Smooth muscle cell (in vitro differentiated cells): Measurements from ENCODE around the gene GALNT10. TPM values are rescaled to one million over a fixed set of nuclear protein-coding genes. Genes with fewer than 3 reads are reported as not detected.

Experiments used
- DNase-seq: peaks from one replicate; lab custom pipeline; 2025; ENCODE audit not compliant: unreplicated experiment; lab: John Stamatoyannopoulos, UW
- H2AFZ ChIP-seq: fragments of 200-600 bp; sonication (generic); 2 replicates; pipeline ENCODE4 v1.6.0; 2016; ENCODE audit warnings: antibody characterized with exemption, low read depth, mild to moderate bottlenecking
- H3F3A ChIP-seq: fragments of 200-600 bp; sonication (generic); 2 replicates; pipeline ENCODE4 v1.6.0; 2017; ENCODE audit warnings: antibody characterized with exemption, low read depth
- H3K27ac ChIP-seq: fragments of 200-600 bp; sonication (generic); 2 replicates; pipeline ENCODE4 v1.5.1; 2016; ENCODE audit warnings: low read depth, mild to moderate bottlenecking
- H3K27me3 ChIP-seq: fragments of 200-600 bp; sonication (generic); 2 replicates; pipeline ENCODE4 v1.6.1; 2016; ENCODE audit warnings: low read depth, mild to moderate bottlenecking
- H3K36me3 ChIP-seq: fragments of 200-600 bp; sonication (generic); 2 replicates; pipeline ENCODE4 v1.5.1; 2016; ENCODE audit warnings: low read depth
- H3K4me1 ChIP-seq: fragments of 200-600 bp; sonication (generic); 2 replicates; pipeline ENCODE4 v1.5.1; 2016; ENCODE audit warnings: low read depth
- H3K4me2 ChIP-seq: fragments of 200-600 bp; sonication (generic); 2 replicates; pipeline ENCODE4 v1.6.0; 2016; ENCODE audit warnings: mild to moderate bottlenecking
- H3K4me3 ChIP-seq: fragments of 200-600 bp; sonication (generic); 2 replicates; pipeline ENCODE4 v1.5.1; 2016; ENCODE audit warnings: mild to moderate bottlenecking
- H3K79me2 ChIP-seq: fragments of 200-600 bp; sonication (generic); 2 replicates; pipeline ENCODE4 v1.6.0; 2016; ENCODE audit warnings: low read depth, mild to moderate bottlenecking
- H3K9ac ChIP-seq: fragments of 200-600 bp; sonication (generic); 2 replicates; pipeline ENCODE4 v1.6.0; 2016; ENCODE audit warnings: low read depth
- H3K9me3 ChIP-seq: fragments of 200-600 bp; sonication (generic); replicated peaks from 2 replicates; pipeline ENCODE4 v1.5.1; 2016; ENCODE audit warnings: low read depth
- H4K20me1 ChIP-seq: fragments of 200-600 bp; sonication (generic); 2 replicates; pipeline ENCODE4 v1.6.0; 2016; ENCODE audit warnings: low read depth
- WGBS: methylation state at CpG from one replicate; pipeline ENCODE4 v1.1.7; 2016; ENCODE audit warnings: low lambda C conversion rate; 5-methylcytosine and 5-hydroxymethylcytosine counted together
- polyA plus RNA-seq: library from polyadenylated mRNA; unstranded; fragments of >200 nt; fragmentation: Nextera tagmentation; extraction: Ambion mirVana; gene quantifications from 2 replicates; pipeline ENCODE4 v1.2.1, GENCODE V29; 2016
- total RNA-seq: library from RNA; depleted of rRNA; stranded (reverse); fragments of >200 nt; gene quantifications from 2 replicates; pipeline ENCODE4 v1.2.3, GENCODE V29; 2014
- TF ChIP-seq, protein P1 (sequence below): fragments of 200-600 bp; sonication (generic); IDR thresholded peaks from 2 replicates; pipeline ENCODE4 v1.5.1; 2017; ENCODE audit warnings: borderline replicate concordance, mild to moderate bottlenecking, antibody characterized with exemption; ENCODE audit not compliant: insufficient read depth, poor library complexity, severe bottlenecking

GALNT10 gene
- total and polyA plus RNA-seq, 2 experiments from 2014 or later: 23.6 to 24.6 TPM

DNA sequence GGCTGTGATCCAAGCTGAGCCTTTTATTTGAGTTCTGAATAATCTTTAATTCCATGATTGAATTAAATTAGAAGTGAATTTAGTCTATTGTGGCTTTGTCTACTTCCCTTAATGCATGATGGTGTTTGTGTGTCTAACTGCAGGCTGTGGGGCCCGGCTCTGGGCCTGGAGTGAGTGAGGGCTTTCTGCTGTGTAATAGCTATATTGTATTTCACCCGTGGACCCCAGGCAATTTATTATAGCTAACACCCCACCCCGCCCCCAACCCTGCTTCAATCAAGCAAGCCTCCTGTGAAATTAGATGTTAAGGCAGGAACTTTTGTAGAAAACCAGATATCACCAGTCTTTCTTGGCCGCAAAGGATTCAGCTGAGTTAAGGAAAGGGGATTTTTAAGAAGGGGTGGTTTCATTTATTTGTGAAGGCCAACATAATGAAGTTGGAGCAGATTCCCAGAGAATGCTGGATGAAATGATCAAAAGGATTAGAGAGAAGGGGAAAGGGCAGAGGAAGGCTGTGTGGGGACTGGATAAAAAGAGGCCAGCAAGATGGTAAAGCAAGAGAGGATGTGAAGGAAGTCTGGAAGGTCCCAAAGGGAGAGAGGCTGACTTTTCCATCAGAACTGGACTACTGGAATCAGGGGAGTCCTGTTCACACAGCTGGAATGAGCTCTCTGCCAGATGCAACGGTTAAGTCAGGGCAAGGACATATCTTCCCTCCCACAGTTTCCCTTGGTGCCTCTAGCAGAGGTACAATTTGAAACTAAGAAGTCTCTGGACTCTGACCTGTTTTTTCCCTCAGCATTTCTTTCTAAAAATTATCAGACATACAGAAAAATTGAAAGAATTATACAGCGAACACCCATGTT lies 129.9 kb downstream of the GALNT10 start:
- no peak overlapping the region for H3K27ac ChIP-seq
- no peaks in the 10 kb centered on the region for H3K79me2 ChIP-seq

DNA sequence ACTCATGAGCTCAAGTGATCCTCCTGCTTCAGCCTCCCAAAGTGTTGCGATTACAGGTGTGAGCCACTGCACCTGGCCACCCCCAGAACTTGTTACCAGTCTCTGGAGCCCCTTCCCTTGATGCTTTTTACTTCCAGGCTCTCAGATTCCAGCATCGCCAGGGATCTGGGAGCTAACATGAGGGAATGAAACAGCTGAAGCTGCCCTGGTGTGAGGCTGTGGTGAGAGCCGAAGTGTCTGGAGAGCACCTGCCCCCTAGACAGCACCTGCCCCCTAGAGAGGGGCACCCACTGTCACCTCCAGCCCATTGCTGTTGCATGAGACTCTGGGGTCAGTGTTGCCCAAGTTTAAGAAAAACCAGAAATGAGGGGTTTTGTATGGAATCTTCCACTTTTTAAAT lies 131.0 kb downstream of the GALNT10 start:
- no peak overlapping the region for H3K4me3 ChIP-seq
- H3K27me3 ChIP-seq: no peaks in the 10 kb centered on the region
- no peak overlapping the region for H3K27ac ChIP-seq
- peaks cover 15% of the 10 kb centered on the region for H3K4me1 ChIP-seq
- H4K20me1 ChIP-seq: peaks cover 6% of the 10 kb centered on the region
- no peaks in the 10 kb centered on the region for H3K36me3 ChIP-seq
- H3K4me2 ChIP-seq: no peak overlapping the region
- DNase-seq: no peak
- H3K9me3 ChIP-seq: no peaks in the 10 kb centered on the region
- no peaks in the 10 kb centered on the region for H3K79me2 ChIP-seq
- H3K9ac ChIP-seq: no peak overlapping the region
- TF ChIP-seq, protein P1, sequence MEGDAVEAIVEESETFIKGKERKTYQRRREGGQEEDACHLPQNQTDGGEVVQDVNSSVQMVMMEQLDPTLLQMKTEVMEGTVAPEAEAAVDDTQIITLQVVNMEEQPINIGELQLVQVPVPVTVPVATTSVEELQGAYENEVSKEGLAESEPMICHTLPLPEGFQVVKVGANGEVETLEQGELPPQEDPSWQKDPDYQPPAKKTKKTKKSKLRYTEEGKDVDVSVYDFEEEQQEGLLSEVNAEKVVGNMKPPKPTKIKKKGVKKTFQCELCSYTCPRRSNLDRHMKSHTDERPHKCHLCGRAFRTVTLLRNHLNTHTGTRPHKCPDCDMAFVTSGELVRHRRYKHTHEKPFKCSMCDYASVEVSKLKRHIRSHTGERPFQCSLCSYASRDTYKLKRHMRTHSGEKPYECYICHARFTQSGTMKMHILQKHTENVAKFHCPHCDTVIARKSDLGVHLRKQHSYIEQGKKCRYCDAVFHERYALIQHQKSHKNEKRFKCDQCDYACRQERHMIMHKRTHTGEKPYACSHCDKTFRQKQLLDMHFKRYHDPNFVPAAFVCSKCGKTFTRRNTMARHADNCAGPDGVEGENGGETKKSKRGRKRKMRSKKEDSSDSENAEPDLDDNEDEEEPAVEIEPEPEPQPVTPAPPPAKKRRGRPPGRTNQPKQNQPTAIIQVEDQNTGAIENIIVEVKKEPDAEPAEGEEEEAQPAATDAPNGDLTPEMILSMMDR: no peak
- WGBS: 97% methylated on average over 3 of the region's 3 CpGs
- H2AFZ ChIP-seq: no peak overlapping the region
- no peaks in the 10 kb centered on the region for H3F3A ChIP-seq

More for the DNA sequence above, 129.9 kb downstream of the GALNT10 start:
- Histone ChIP-seq H3K4me1 (peaks cover 15% of the 10 kb centered on the region), H4K20me1 (peaks cover 6% of the 10 kb centered on the region), H3K27me3 (no peaks in the 10 kb centered on the region), H2AFZ (no peak overlapping the region), H3K9ac (no peak overlapping the region), H3K36me3 (no peaks in the 10 kb centered on the region), H3K9me3 (no peaks in the 10 kb centered on the region), H3F3A (no peaks in the 10 kb centered on the region), H3K4me3 (no peak overlapping the region), H3K4me2 (no peak overlapping the region)
- no peak for DNase-seq
- TF ChIP-seq, protein P1: no peak
- WGBS: 79% methylated on average over 6 of the region's 6 CpGs

DNA sequence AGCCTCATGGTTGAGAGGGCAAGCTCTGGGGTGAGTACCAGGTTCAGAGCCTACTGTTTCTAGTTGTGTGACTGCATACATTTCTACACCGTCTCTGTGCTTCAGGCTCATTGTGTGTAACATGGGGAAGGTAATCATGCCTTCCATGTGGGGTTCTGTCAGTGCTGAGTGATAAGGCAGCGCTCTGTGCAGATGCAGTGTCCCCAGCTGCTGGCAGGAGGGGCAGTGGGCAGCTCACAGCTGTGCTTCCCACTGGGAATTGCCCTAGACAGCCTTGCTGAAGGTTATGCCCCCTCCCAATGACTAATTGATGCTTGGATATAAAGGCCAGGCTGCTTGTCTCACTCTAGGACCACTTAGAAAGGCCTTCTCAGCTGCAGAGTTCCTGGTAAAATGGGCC lies 133.5 kb downstream of the GALNT10 start:
- Histone ChIP-seq H3K36me3 (no peaks in the 10 kb centered on the region), H3K27me3 (no peaks in the 10 kb centered on the region), H3K4me2 (no peak overlapping the region), H4K20me1 (peaks cover 6% of the 10 kb centered on the region), H3F3A (no peaks in the 10 kb centered on the region), H3K4me3 (no peak overlapping the region), H3K79me2 (no peaks in the 10 kb centered on the region), H3K27ac (no peak overlapping the region), H3K9ac (no peak overlapping the region), H3K9me3 (no peaks in the 10 kb centered on the region), H2AFZ (no peak overlapping the region), H3K4me1 (peaks cover 15% of the 10 kb centered on the region)
- 96% methylated on average over 2 of the region's 2 CpGs for WGBS
- TF ChIP-seq, protein P1: no peak
- DNase-seq: no peak
